Right lobe of liver (tissue), 6 donors: ENCODE results near the gene ITGA7. TPM values are rescaled to one million over a fixed set of nuclear protein-coding genes. Genes with fewer than 3 reads are reported as not detected.
A peak's percentile ranks its signal among the peaks of the same experiment; 100 is the strongest.

ENCODE experiments used
- ATAC-seq, 4 donors: fragments of 200-7000 bp; cut with Tn5 transposase; one replicate each; pipeline ENCODE4 v1.9.1; 2020; ENCODE audit warnings: mild to moderate bottlenecking in 4 of 4, moderate library complexity in 4 of 4
- DNase-seq, 3 donors: peaks; one replicate each; pipeline ENCODE4 v3.0.0-alpha.2; 2020
- H3K27ac ChIP-seq, 3 donors: fragments of 200-600 bp; one replicate each; pipeline ENCODE4 v1.8.0; 2022
- H3K27me3 ChIP-seq, 2 donors: fragments of 200-600 bp; one replicate each; pipeline ENCODE4 v1.8.0; 2022
- H3K36me3 ChIP-seq, 4 donors: fragments of 200-600 bp; sonication (generic) in 1 of 4; one replicate each; pipeline versions ENCODE4 v1.5.1 to v1.8.0; 2017 to 2022; ENCODE audit warnings: control low read depth in 1 of 4
- H3K4me1 ChIP-seq, 4 donors: fragments of 200-600 bp; sonication (generic) in 1 of 4; one replicate each; pipeline versions ENCODE4 v1.5.1 to v1.8.0; 2017 to 2022; ENCODE audit warnings: control low read depth in 1 of 4
- H3K4me3 ChIP-seq, 3 donors: fragments of 200-600 bp; one replicate each; pipeline ENCODE4 v1.8.0; 2022
- H3K9me3 ChIP-seq, 4 donors: fragments of 200-600 bp; sonication (generic) in 1 of 4; one replicate each; pipeline versions ENCODE4 v1.5.1 to v1.8.0; 2017 to 2022; ENCODE audit warnings: control low read depth in 1 of 4
- POLR2A ChIP-seq: fragments of 450-650 bp; IDR thresholded peaks from one replicate; pipeline ENCODE4 v1.6.1; 2017; ENCODE audit warnings: antibody characterized with exemption, mild to moderate bottlenecking
- WGBS: methylation state at CpG from one replicate; pipeline ENCODE4 v1.1.6; 2018; ENCODE audit warnings: low coverage, low lambda C conversion rate; ENCODE audit not compliant: insufficient coverage; ENCODE audit errors: missing lambda C conversion rate; 5-methylcytosine and 5-hydroxymethylcytosine counted together
- intact Hi-C, 2 donors: fragments of 100-400 bp; cut with DNase I; formaldehyde crosslinking; loops; one replicate each; pipeline versions ENCODE4 v1.11.2 to v1.14.1; 2022
- total RNA-seq, 6 experiments: library from RNA; depleted of rRNA in 2 of 6; stranded (reverse); fragments of >200 nt in 2 of 6; fragmentation: NEBNext Ultra II Directional in 3 of 6; extraction: Animal tissue kit (Norgen Biotek cat#: 25700) in 3 of 6; gene quantifications; one replicate each; pipeline versions ENCODE4 v1.1.0 to v1.2.4, GENCODE V29; 2016 to 2023
- TF ChIP-seq, protein P1 (sequence below), 4 donors: fragments of 200-600 bp in 3 of 4; fragments of 450-650 bp in 1 of 4; IDR thresholded peaks; one replicate each; pipeline versions ENCODE4 v1.5.1 to v1.8.0; 2016 to 2022; ENCODE audit warnings: antibody characterized with exemption in 4 of 4, mild to moderate bottlenecking in 2 of 4
- donor health status: DM: no; HTN: yes; CAD: no.
- donor health status: DM: no; HTN: no; CAD: no.
- donor health status: DM: no; HTN: no; CAD: no.
- donor health status: DM: no; HTN: yes; CAD: no.
- donor health status: DM: no; HTN: yes; CAD: no.

Gene ITGA7
- total RNA-seq, 6 experiments from 2014 or later, result 3.1 to 20.1 (median 8.3) TPM

DNA sequence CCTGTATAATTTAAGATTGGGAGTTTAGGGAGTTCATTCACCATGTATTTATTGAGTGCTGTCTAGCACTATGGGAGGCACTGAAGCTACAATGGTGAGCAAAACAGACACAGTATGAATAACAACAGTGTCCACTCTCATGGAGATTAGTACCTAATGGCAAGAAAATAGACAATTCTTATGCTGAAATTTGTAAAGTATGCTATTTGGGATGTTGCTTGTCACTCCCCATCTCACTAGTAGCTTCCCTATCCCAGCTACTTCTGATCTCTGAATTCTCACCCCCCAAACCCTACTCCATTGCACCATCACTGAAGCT is 39.2 kb upstream of the ITGA7 start:
- TF ChIP-seq, protein P1, sequence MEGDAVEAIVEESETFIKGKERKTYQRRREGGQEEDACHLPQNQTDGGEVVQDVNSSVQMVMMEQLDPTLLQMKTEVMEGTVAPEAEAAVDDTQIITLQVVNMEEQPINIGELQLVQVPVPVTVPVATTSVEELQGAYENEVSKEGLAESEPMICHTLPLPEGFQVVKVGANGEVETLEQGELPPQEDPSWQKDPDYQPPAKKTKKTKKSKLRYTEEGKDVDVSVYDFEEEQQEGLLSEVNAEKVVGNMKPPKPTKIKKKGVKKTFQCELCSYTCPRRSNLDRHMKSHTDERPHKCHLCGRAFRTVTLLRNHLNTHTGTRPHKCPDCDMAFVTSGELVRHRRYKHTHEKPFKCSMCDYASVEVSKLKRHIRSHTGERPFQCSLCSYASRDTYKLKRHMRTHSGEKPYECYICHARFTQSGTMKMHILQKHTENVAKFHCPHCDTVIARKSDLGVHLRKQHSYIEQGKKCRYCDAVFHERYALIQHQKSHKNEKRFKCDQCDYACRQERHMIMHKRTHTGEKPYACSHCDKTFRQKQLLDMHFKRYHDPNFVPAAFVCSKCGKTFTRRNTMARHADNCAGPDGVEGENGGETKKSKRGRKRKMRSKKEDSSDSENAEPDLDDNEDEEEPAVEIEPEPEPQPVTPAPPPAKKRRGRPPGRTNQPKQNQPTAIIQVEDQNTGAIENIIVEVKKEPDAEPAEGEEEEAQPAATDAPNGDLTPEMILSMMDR (IDR thresholded peaks at IDR 0.05), result no peak
- TF ChIP-seq POLR2A, result no peak
- H3K27me3 ChIP-seq, result no peaks in the 10 kb centered on the region
- H3K36me3 ChIP-seq, result peaks cover 0 to 6% (median 0%) of the 10 kb centered on the region in 4 donors
- peaks cover 0 to 8% (median 0%) of the 10 kb centered on the region in 4 donors for H3K4me1 ChIP-seq
- ATAC-seq (no peak), DNase-seq (no peak)
- intact Hi-C loops, result loop anchor here in 1 of 2 donors (10.0 kb wide), 2 partner anchors 48 to 188 kb away; partner anchors contain the start of gene DGKA
- no peak overlapping the region for H3K4me3 ChIP-seq
- no peaks in the 10 kb centered on the region for H3K9me3 ChIP-seq
- H3K27ac ChIP-seq, result no peak overlapping the region

DNA sequence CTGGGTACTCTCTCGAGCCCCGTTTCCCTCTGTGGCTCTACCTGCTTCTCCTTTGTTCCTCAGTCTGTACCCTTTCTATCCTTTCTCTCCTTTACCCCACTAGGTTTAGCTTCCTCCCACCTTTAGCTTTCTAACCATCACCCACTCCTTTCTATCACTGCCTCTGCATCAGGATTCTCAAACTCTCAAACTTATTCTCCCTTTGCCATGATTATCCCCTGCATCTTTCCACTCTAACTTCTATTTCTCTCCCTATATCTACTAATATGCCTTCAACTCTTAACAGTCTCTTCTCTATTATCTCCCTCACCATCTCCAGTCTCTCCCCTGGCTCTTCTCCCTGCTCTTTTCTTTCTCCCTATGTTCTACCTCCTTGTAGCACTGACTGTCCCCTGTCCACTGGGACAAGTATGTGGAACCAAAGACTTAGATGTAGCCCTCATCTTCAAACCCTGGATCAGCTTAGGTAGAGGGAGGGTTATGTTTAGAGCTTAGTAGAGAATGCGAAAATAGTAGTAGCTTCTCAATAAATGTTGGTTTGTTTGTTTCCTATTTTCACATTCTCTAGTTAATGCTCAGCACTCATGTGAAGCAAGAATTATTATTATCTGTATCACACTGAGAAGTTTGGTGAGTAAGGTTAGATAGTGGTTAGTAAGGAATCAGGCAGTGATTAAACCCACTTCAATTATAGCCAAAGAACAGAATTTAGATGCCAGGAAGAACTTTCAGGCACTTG is 38.6 kb upstream of the ITGA7 start:
- Histone ChIP-seq H3K36me3 (peaks cover 0 to 1% (median 0%) of the 10 kb centered on the region in 4 donors), H3K27me3 (no peaks in the 10 kb centered on the region), H3K4me3 (no peak overlapping the region), H3K27ac (no peak overlapping the region), H3K4me1 (peaks cover 0 to 8% (median 0%) of the 10 kb centered on the region in 4 donors), H3K9me3 (no peaks in the 10 kb centered on the region)
- WGBS, result 45% methylated on average over 3 of the region's 3 CpGs
- TF ChIP-seq, protein P1 (IDR thresholded peaks at IDR 0.05), result no peak
- TF ChIP-seq POLR2A, result no peak
- ATAC-seq (no peak), DNase-seq (no peak)
- intact Hi-C loops, result loop anchor here in 1 of 2 donors (10.0 kb wide), 2 partner anchors 48 to 188 kb away; partner anchors contain the start of gene DGKA

DNA sequence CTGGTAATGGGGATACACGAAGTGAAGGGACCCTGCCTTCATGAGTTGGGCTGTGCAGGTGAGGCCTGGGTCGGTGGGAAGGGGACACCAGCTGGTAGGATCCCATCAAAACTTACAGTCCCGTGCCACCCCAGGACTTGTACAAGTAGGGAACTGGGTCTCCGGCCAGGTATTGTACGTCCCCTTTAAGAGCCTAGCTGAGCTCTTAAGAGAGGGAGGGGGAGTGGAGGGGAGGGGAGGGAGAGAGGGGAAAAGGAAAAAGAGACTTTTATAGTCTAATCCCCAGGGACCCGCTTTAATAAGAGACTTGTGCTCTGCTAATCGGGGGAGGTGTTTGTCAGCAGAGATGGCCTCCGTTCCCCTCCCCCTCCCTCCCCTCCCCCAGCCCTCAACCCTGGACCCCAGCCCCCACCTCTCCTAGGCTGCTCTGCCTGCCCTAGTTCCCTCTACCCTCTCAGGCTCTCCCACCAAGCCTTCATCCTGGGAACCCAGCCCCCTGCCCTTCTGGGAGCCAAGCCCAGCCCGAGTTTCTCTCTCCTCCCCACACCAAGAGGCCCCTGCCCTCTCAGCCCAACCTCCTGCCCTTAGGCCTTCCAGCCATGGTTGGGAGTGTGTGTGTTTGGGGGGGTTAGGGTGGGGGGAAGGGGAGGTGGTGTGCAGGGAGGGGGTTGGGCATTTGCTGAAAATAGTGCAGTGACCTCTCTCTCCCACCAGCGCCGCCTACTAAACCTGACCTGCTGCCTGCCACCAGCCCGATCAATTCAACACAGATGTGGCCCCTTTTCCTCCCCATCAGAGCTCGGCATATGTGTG is 37.9 kb upstream of the ITGA7 start:
- WGBS, result 26% methylated on average over 13 of the region's 13 CpGs
- no peak for TF ChIP-seq POLR2A
- TF ChIP-seq, protein P1 (IDR thresholded peaks at IDR 0.05), result no peak
- no peaks in the 10 kb centered on the region for H3K9me3 ChIP-seq
- DNase-seq (no peak), ATAC-seq (peak in 2 of 4 donors; percentile 9 to 12)
- no peak overlapping the region for H3K27ac ChIP-seq
- no peaks in the 10 kb centered on the region for H3K36me3 ChIP-seq
- intact Hi-C loops, result loop anchor here in 1 of 2 donors (10.0 kb wide), 2 partner anchors 49 to 189 kb away; partner anchors contain the start of gene DGKA
- H3K27me3 ChIP-seq, result no peaks in the 10 kb centered on the region
- peaks cover 0 to 8% (median 0%) of the 10 kb centered on the region in 4 donors for H3K4me1 ChIP-seq
- no peak overlapping the region for H3K4me3 ChIP-seq

DNA sequence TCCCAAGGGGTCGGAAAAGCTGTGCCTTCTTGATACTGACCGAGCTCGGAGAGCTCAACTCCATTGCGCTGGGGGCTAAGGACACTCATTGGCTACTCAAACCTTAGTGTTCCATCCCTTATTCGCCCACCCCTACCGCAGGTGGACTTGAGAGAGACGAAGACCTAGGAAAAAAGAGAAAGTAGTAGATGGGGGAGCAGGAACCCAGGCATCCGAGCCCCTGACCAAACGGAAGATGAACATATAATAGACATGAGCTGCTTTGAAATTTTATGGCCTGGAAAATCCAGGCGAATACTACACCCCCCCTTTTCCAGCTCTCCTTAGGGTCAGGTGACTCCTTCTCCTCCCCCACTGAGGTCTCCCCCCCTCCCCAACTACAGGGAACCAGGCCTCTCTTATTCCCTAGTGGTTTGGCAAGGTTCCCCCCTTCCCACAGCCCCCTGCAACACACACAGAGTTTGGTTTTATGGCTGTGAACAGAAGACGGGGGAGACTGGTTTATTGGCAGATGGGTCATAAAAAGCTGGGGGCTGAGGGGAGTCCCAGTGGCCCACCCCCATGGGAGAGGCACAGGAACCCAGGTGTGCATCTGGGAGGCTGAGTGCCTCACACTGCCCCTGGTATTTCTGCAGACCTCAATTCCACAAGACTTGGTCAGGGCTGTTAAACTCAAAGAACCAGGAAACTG is 36.8 kb upstream of the ITGA7 start:
- Histone ChIP-seq H3K4me3 (peak overlapping the region in 2 of 3 donors; percentile 48 to 52), H3K4me1 (peaks cover 0 to 8% (median 0%) of the 10 kb centered on the region in 4 donors), H3K27me3 (no peaks in the 10 kb centered on the region), H3K9me3 (no peaks in the 10 kb centered on the region), H3K36me3 (no peaks in the 10 kb centered on the region), H3K27ac (no peak overlapping the region)
- TF ChIP-seq, protein P1 (IDR thresholded peaks at IDR 0.05), result no peak
- TF ChIP-seq POLR2A, result no peak
- no peak for DNase-seq
- intact Hi-C loops, result loop anchor here (5.0 to 10.0 kb wide), 3 partner anchors 50 to 193 kb away; partner anchors contain the start of gene DGKA (in 1 of the 2)
- ATAC-seq, result no peak
- 38% methylated on average over 11 of the region's 11 CpGs for WGBS
